ENCODE measurements around the gene DNAH3. TPM values are rescaled to one million over a fixed set of nuclear protein-coding genes. Genes with fewer than 3 reads are reported as not detected.

Gene DNAH3
- total RNA-seq, 1 experiment from 2014 or later, result 0.15 TPM

- no peaks in the 10 kb centered on the region for H3K9me2 ChIP-seq (ENCODE audit: insufficient read depth)
- no peak overlapping the region for H3K4me2 ChIP-seq (ENCODE audit: low read length)
- no peaks in the 10 kb centered on the region for H4K20me1 ChIP-seq (ENCODE audit: insufficient read depth)
- H3K27me3 ChIP-seq (ENCODE audit: insufficient read depth, low read length), result no peaks in the 10 kb centered on the region
- BruUV-seq (replicated peaks), result no TSS peak
- ATAC-seq, result no peak
- CTCF ChIA-PET, result no interaction called here
- no peak overlapping the region for H3K4me3 ChIP-seq (replicated peaks in 1 of 2; ENCODE audit: low read depth in 1 of 2, low read length in 2 of 2)
- RAD21 ChIA-PET (ENCODE audit: low non-redundant PET in 1 of 2, low total read pairs in 2 of 2, uncharacterized antibody in 2 of 2, unreplicated experiment in 2 of 2), result no interaction called here
- no peaks in the 10 kb centered on the region for H3K79me2 ChIP-seq (ENCODE audit: insufficient read depth, low read length)
- H3K9ac ChIP-seq (ENCODE audit: low read length), result no peak overlapping the region
- intact Hi-C loops (cut with micrococcal nuclease), result no loop called here
- H3K9me3 ChIP-seq (ENCODE audit: control insufficient read depth in 1 of 2, insufficient read depth in 1 of 2, low read depth in 1 of 2, low read length in 2 of 2), result no peaks in the 10 kb centered on the region
- TF ChIP-seq EZH2 (IDR thresholded peaks at IDR 0.05), result no peak
- no peak for TF ChIP-seq SP1 (IDR thresholded peaks at IDR 0.05; ENCODE audit: low read depth)
- no peak for TF ChIP-seq POLR2AphosphoS5 (IDR thresholded peaks at IDR 0.05; ENCODE audit: low read depth, low read length)
- no peak for TF ChIP-seq MAX (IDR thresholded peaks at IDR 0.05)
- no peak for TF ChIP-seq SIN3A (IDR thresholded peaks at IDR 0.05; ENCODE audit: low read depth)
- no peak for TF ChIP-seq YY1 (IDR thresholded peaks at IDR 0.05; ENCODE audit: extremely low read depth, insufficient replicate concordance, low read depth, low read length)
- no peak for TF ChIP-seq RAD21 (IDR thresholded peaks at IDR 0.05; ENCODE audit: low read depth)
- TF ChIP-seq ZNF274 (IDR thresholded peaks at IDR 0.05; ENCODE audit: low read depth, low read length), result no peak
- no peak for TF ChIP-seq SRF (IDR thresholded peaks at IDR 0.05; ENCODE audit: low read depth)
- no peak for TF ChIP-seq EZH2phosphoT487 (IDR thresholded peaks at IDR 0.05; ENCODE audit: borderline replicate concordance)
- TF ChIP-seq EGR1 (IDR thresholded peaks at IDR 0.05; ENCODE audit: low read depth), result no peak
- TF ChIP-seq CEBPB (IDR thresholded peaks at IDR 0.05; ENCODE audit: low read depth), result no peak
- TF ChIP-seq ELF1 (IDR thresholded peaks at IDR 0.05; ENCODE audit: borderline replicate concordance, low read depth), result no peak
- TF ChIP-seq TCF7L2 (IDR thresholded peaks at IDR 0.05; ENCODE audit: borderline replicate concordance, extremely low read depth, insufficient read depth, insufficient read length), result no peak
- H2AFZ ChIP-seq (ENCODE audit: low read depth, low read length, poor library complexity, severe bottlenecking), result no peak overlapping the region
- POLR2A ChIA-PET, result no interaction called here
- no peaks in the 10 kb centered on the region for H3K36me3 ChIP-seq (ENCODE audit: control insufficient read depth in 1 of 2, insufficient read depth in 2 of 2, low read length in 2 of 2)
- H3K4me1 ChIP-seq (ENCODE audit: control insufficient read depth in 1 of 2, insufficient read depth in 2 of 2, low read length in 2 of 2), result peaks cover 3 to 18% of the 10 kb centered on the region in 2 experiments; a peak in 3 of 4 replicates
- no peak for DNase-seq (ENCODE audit: low read depth, low spot score)
- H3K27ac ChIP-seq (ENCODE audit: low read depth, low read length), result no peak overlapping the region
Observed at GRCh38 chr16:20939611-20940010, 211.0 kb downstream of the DNAH3 start.
